SK-N-SH treated with all-trans-retinoic acid at 6 μM for 48 hours (cell line): Measurements from ENCODE around the gene SLFN12.

Experiments
- ARNTL ChIP-seq: fragments of 450-650 bp; formaldehyde crosslinking; IDR thresholded peaks from 2 replicates; pipeline ENCODE4 v1.5.0; 2020; ENCODE audit warnings: low read depth, mild to moderate bottlenecking, moderate library complexity, borderline replicate concordance
- BACH2 ChIP-seq: fragments of 250-450 bp; sonication (Bioruptor Pico); IDR thresholded peaks from 2 replicates; pipeline ENCODE4 v1.9.0; 2021; ENCODE audit warnings: mild to moderate bottlenecking, borderline replicate concordance
- ESRRG ChIP-seq: fragments of 250-450 bp; sonication (Bioruptor Pico); IDR thresholded peaks from 2 replicates; pipeline ENCODE4 v1.6.1; 2021; ENCODE audit warnings: mild to moderate bottlenecking
- GLIS3 ChIP-seq: fragments of 250-450 bp; sonication (Bioruptor Pico); IDR thresholded peaks from 2 replicates; pipeline ENCODE4 v1.5.0; 2020; ENCODE audit warnings: mild to moderate bottlenecking, moderate library complexity
- OSR1 ChIP-seq: fragments of 250-450 bp; sonication (Bioruptor Pico); IDR thresholded peaks from 2 replicates; pipeline ENCODE4 v1.8.0; 2022; ENCODE audit warnings: moderate library complexity, mild to moderate bottlenecking, inconsistent platforms
- TOX ChIP-seq: fragments of 250-450 bp; sonication (Bioruptor Pico); IDR thresholded peaks from 2 replicates; pipeline ENCODE4 v1.8.0; 2021; ENCODE audit warnings: mild to moderate bottlenecking, moderate library complexity, borderline replicate concordance
- ZFP3 ChIP-seq: fragments of 250-450 bp; sonication (Bioruptor Pico); IDR thresholded peaks from 2 replicates; pipeline ENCODE4 v1.5.0; 2020; ENCODE audit warnings: mild to moderate bottlenecking, moderate library complexity
- ZFP30 ChIP-seq: fragments of 450-650 bp; formaldehyde crosslinking; IDR thresholded peaks from 2 replicates; pipeline ENCODE4 v1.5.0; 2022; ENCODE audit warnings: mild to moderate bottlenecking, moderate library complexity
- ZNF565 ChIP-seq: fragments of 450-650 bp; formaldehyde crosslinking; conservative IDR thresholded peaks from 2 replicates; pipeline ENCODE4 v1.5.0; 2020; ENCODE audit warnings: low read depth, mild to moderate bottlenecking, moderate library complexity
- ZNF70 ChIP-seq: fragments of 450-650 bp; formaldehyde crosslinking; IDR thresholded peaks from 2 replicates; pipeline ENCODE4 v1.5.0; 2020; ENCODE audit warnings: mild to moderate bottlenecking, moderate library complexity
- ZNF8 ChIP-seq: fragments of 450-650 bp; formaldehyde crosslinking; IDR thresholded peaks from 2 replicates; pipeline ENCODE4 v1.5.0; 2020; ENCODE audit warnings: mild to moderate bottlenecking, moderate library complexity
- TF ChIP-seq, protein P1 (sequence below): fragments of 250-450 bp; sonication (Bioruptor Pico); IDR thresholded peaks from 2 replicates; pipeline ENCODE4 v1.8.0; 2020; ENCODE audit warnings: mild to moderate bottlenecking, moderate library complexity, borderline replicate concordance
- TF ChIP-seq, protein P2 (sequence below): fragments of 250-450 bp; sonication (Bioruptor Pico); IDR thresholded peaks from 2 replicates; pipeline ENCODE4 v1.5.1; 2020; ENCODE audit warnings: low read depth, mild to moderate bottlenecking, moderate library complexity
- TF ChIP-seq, protein P3 (sequence below): fragments of 250-450 bp; sonication (Bioruptor Pico); IDR thresholded peaks from 2 replicates; pipeline ENCODE4 v1.8.0; 2021; ENCODE audit warnings: low read depth, mild to moderate bottlenecking, moderate library complexity, borderline replicate concordance

DNA sequence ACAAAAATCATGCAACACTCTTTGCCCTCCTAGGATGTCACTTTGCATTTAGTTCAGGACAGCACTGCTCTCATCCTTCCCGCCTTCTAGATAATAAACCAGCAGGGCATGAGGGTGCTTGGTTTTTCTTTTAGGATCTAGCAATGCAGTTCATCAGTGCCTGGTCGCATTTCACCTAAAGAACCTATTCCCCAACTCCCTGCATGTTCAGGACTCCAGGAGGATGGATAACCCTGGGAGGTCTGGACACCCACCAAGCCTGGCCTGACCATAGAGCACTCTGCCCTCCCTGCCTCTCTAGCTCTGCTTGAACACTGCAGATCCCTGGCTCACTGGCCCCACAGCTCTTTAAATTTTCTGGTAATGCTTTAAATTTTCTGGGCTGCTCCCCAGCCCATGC is 2.6 kb downstream of the SLFN12 start:
- TF ChIP-seq ZNF8 (CRISPR knock-in tag), result no peak
- no peak for TF ChIP-seq BACH2 (CRISPR knock-in tag)
- TF ChIP-seq TOX, result no peak
- no peak for TF ChIP-seq ESRRG (CRISPR knock-in tag)
- TF ChIP-seq ZFP3 (CRISPR knock-in tag), result no peak
- no peak for TF ChIP-seq GLIS3 (CRISPR knock-in tag)
- no peak for TF ChIP-seq OSR1 (CRISPR knock-in tag)
- no peak for TF ChIP-seq ARNTL
- TF ChIP-seq ZFP30, result no peak
- TF ChIP-seq, protein P1, sequence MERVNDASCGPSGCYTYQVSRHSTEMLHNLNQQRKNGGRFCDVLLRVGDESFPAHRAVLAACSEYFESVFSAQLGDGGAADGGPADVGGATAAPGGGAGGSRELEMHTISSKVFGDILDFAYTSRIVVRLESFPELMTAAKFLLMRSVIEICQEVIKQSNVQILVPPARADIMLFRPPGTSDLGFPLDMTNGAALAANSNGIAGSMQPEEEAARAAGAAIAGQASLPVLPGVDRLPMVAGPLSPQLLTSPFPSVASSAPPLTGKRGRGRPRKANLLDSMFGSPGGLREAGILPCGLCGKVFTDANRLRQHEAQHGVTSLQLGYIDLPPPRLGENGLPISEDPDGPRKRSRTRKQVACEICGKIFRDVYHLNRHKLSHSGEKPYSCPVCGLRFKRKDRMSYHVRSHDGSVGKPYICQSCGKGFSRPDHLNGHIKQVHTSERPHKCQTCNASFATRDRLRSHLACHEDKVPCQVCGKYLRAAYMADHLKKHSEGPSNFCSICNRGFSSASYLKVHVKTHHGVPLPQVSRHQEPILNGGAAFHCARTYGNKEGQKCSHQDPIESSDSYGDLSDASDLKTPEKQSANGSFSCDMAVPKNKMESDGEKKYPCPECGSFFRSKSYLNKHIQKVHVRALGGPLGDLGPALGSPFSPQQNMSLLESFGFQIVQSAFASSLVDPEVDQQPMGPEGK (CRISPR knock-in tag), result no peak
- TF ChIP-seq, protein P2, sequence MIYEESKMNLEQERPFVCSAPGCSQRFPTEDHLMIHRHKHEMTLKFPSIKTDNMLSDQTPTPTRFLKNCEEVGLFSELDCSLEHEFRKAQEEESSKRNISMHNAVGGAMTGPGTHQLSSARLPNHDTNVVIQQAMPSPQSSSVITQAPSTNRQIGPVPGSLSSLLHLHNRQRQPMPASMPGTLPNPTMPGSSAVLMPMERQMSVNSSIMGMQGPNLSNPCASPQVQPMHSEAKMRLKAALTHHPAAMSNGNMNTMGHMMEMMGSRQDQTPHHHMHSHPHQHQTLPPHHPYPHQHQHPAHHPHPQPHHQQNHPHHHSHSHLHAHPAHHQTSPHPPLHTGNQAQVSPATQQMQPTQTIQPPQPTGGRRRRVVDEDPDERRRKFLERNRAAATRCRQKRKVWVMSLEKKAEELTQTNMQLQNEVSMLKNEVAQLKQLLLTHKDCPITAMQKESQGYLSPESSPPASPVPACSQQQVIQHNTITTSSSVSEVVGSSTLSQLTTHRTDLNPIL (CRISPR knock-in tag), result no peak
- no peak for TF ChIP-seq ZNF565 (CRISPR knock-in tag)
- TF ChIP-seq, protein P3, sequence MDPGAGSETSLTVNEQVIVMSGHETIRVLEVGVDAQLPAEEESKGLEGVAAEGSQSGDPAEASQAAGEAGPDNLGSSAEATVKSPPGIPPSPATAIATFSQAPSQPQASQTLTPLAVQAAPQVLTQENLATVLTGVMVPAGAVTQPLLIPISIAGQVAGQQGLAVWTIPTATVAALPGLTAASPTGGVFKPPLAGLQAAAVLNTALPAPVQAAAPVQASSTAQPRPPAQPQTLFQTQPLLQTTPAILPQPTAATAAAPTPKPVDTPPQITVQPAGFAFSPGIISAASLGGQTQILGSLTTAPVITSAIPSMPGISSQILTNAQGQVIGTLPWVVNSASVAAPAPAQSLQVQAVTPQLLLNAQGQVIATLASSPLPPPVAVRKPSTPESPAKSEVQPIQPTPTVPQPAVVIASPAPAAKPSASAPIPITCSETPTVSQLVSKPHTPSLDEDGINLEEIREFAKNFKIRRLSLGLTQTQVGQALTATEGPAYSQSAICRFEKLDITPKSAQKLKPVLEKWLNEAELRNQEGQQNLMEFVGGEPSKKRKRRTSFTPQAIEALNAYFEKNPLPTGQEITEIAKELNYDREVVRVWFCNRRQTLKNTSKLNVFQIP, result no peak
- TF ChIP-seq ZNF70 (CRISPR knock-in tag), result no peak
